GM20431 (cell line): ENCODE results near the gene ACVR1B.

ENCODE experiments used
- in situ Hi-C: fragments of 300-500 bp; cut with MseI, MboI; formaldehyde crosslinking; loops from one replicate; pipeline ENCODE4 v1.15.0; 2020; ENCODE audit warnings: low sequenced_read_pairs; ENCODE audit not compliant: unreplicated experiment

Gene ACVR1B

DNA sequence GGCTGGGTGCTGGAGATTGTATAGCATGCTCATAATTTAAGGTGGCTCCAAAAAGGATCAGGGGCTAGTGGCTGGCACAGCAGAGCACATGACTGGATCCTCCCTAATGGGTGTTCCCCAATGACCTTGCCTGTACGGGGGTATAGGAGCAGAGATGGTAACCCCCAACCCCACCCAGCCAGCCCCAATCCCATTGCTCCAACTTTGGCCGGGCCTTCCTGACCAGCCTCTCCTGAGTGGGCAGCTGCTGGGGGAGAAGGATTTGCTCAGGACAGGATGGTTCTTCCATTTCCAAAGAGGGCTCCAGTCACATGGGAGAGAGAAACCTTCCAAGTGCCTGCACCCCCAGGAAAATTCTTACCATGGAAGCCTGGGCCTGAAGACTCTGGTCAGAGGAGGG lies 84.4 kb downstream of the ACVR1B start:
- in situ Hi-C loops, result loop anchor here (10.0 kb wide), 1 partner anchor 49 kb away; no protein-coding TSS in a partner anchor

DNA sequence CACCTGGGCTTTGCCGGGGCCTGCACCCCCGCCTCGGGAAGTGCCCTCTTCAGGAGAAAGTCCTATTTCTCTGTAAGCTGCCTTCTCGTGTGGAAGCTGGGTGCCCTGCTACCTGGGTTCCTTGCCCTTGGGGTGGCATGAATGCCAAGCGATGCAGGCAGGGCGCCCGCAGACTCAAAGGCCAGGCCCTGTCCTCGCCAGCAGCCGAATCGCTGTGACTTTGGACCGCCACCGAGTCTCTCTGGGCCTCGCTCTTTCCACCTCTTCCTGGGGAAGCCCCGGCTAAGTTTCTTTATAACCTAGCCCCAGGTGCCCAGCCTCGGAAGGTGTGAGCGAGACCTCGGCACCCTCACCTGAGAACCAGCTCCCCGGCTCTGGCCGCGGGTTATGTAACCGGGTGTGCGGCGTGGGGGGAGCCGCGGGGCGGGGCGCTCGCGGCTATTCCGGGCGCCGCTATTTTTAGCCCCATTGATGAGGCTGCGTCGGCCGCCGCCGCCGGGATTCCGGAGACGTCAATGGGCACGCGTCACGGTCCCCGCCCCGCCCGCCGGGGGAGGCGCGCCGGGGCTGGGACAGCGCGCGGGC lies 85.2 kb downstream of the ACVR1B start:
- in situ Hi-C loops, result loop anchor here (10.0 kb wide), 1 partner anchor 48 kb away; no protein-coding TSS in a partner anchor

- in situ Hi-C loops, result loop anchor here (10.0 kb wide), 1 partner anchor 47 kb away; no protein-coding TSS in a partner anchor
Observed at GRCh38 chr12:52037248-52037861, 85.9 kb downstream of the ACVR1B start.

GRCh38 chr12:52038447-52038846 lies 86.9 kb downstream of the ACVR1B start:
- in situ Hi-C loops, result loop anchor here (10.0 kb wide), 1 partner anchor 46 kb away; no protein-coding TSS in a partner anchor

GRCh38 chr12:52041035-52041434 lies 89.5 kb downstream of the ACVR1B start:
- in situ Hi-C loops, result no loop called here

DNA sequence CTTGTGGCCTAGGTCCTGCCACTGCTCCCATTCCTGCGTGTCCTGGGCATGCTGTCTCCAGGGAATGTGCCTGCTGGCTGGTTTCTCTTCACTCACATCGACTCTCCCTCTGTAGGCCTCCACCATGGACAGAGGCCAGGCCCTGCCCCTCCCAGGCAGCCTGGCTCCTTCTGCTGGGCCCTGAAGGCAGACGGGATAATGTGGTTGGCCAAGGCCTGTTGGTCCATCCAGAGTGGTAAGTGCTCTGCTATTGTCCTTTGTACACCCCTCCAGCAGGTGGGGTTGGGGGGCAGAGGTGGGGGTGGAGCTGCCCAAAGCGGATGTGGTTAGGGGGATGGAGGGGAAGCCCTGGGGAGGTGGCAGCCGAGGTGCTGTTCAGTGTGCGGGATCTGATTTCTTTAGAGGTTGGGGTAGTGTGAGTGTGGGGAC lies 90.2 kb downstream of the ACVR1B start:
- in situ Hi-C loops, result no loop called here

DNA sequence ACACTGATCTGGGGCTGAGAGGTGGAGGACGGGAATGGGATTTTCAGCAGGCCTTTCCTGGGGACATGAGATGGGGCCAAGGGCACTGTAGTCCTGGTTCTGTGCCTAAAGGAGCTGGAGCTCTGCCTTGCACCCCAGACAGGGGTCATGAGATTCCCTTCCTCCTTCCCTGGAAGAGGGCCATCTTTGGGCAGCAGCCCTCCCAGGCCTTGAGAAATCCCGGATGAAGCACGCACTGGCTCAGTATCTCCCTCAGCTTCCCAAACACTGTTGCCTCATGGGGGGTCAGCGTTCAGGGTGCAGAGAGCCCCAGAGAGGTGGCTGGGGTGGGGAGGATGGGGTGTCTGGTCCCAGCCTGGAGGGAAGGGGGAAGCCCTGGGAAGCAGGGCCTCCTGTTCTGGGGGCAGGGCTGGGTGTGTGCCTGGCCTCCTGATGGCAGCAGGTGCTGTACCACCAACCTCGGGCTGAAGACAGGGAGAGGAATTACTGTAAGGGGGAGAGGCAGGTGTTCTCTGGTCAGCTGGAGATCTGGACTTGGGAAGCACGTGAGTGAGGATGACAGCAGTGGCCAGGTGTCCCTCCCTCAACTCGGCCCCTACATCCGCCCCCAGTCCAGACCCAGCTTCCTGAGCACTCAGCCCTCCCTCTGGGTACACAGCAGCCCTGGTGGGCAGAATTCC lies 91.3 kb downstream of the ACVR1B start:
- in situ Hi-C loops, result no loop called here

DNA sequence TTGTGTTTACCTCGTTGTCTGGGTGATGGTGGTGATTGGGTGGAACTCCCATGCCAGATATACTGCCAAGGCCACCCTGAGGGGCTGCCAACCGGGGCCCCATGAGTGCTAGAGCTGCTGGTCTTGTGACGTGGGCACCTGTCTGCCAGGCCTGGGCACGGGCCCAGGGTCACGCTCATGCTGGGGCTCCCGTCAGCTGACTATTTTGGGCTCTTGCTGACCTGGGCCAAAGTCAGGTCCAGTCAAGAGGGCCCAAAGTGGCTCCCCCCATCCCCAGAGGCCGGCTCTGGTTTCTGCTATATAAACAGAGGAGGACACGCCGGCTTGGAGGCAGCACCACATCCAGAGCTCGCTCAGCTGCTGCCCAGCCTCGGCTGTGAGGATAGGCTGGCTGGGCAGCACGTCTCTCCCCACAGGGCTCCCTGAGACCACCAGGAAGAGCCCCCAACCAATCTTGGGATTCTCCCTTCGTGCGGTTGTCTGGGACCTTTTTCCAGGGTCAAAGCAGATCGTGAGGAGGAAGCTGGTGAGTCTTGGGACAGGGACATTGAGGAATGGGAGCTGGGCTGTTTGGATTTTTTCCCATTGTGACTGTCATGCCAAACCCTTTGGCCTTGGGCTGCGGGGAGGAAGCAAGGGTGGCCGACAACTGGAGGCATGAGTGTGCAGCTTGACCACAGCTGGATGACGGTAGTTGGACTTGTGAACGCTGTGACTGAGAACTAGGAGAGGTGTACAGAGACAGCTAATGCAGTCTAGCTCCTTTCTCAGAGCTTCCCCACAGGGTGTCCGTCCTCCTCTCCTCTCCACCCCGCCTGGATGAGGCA lies 92.1 kb downstream of the ACVR1B start:
- in situ Hi-C loops, result no loop called here

- in situ Hi-C loops, result no loop called here
Observed at GRCh38 chr12:52044292-52044983, 92.9 kb downstream of the ACVR1B start.

DNA sequence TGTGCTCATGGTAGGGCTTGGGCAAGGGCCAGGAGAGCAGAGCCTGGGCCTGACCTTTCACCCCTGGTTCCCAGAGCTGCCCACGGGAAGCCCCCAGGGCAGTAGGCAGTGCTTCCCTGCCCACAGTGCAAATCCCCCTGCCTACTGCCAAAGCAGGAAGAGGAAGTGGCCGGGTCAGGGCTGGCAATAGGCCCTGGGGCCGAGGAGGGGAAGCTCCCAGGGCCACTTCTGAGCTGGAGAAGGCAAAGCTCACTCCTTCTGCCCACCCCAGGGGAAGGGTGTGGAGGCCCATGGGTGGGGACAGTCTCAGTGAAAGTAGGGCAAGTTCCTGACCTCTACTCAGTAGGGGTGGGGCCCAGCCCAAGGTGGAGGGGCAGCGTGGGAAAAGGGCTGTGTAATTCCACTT lies 94.3 kb downstream of the ACVR1B start:
- in situ Hi-C loops, result no loop called here
